ENCODE data around the gene SEC23A.

- no peak for TF ChIP-seq CTCF (conservative IDR thresholded peaks at IDR 0.05)
- no peak for TF ChIP-seq EZH2 (IDR thresholded peaks at IDR 0.05; ENCODE audit: low read depth)
Measured at GRCh38 chr14:39028620-39029019, 74.4 kb downstream of the SEC23A start.

Data from PC-9 (cell line).